ENCODE results near the gene PCDHB13. TPM values are rescaled to one million over a fixed set of nuclear protein-coding genes. Genes with fewer than 3 reads are reported as not detected.
"Not testable (repeated sequence)": the region's sequence is repeated elsewhere in the genome, so short reads cannot be mapped to it uniquely, and the experiment has no call there.

The PCDHB13 gene
- total RNA-seq, 1 donor from 2014 or later = 7.1 TPM

- H3K4me3 Mint-ChIP-seq (ENCODE audit: unreplicated experiment) = peak overlapping the region; percentile 33
Observed at GRCh38 chr5:141180313-141180712, 33.4 kb upstream of the PCDHB13 start.

GRCh38 chr5:141182248-141182647 is 31.5 kb upstream of the PCDHB13 start, which contains the start of gene PCDHB16:
Gene PCDHB16 (plus strand): TSS chr5:141182387. CDS start chr5:141182560, 173 bp downstream.
- H3K27ac Mint-ChIP-seq (ENCODE audit: unreplicated experiment) = peak within 1 kb of the TSS; percentile 85

More at GRCh38 chr5:141180313-141180712, 33.4 kb upstream of the PCDHB13 start:
- Mint-ChIP-seq H3K36me3 (ENCODE audit: low read depth, unreplicated experiment) (peaks cover 32% of the 10 kb centered on the region), H3K9me3 (ENCODE audit: unreplicated experiment) (peaks cover 15% of the 10 kb centered on the region), H3K27ac (ENCODE audit: unreplicated experiment) (no peak overlapping the region), H3K27me3 (ENCODE audit: unreplicated experiment) (no peaks in the 10 kb centered on the region), H3K4me1 (ENCODE audit: unreplicated experiment) (peaks cover 5% of the 10 kb centered on the region)
- DNase-seq (ENCODE audit: low spot score) = no peak
- TF ChIP-seq CTCF (IDR thresholded peaks at IDR 0.05; ENCODE audit: unreplicated experiment) = no peak

GRCh38 chr5:141184117-141184855 is 29.4 kb upstream of the PCDHB13 start:
- H3K27me3 Mint-ChIP-seq (ENCODE audit: unreplicated experiment); H3K27ac Mint-ChIP-seq (ENCODE audit: unreplicated experiment); DNase-seq (ENCODE audit: low spot score): not testable (repeated sequence)
- Mint-ChIP-seq H3K36me3 (ENCODE audit: low read depth, unreplicated experiment) (peaks cover 46% of the 10 kb centered on the region), H3K9me3 (ENCODE audit: unreplicated experiment) (peaks cover 19% of the 10 kb centered on the region), H3K4me3 (ENCODE audit: unreplicated experiment) (peak overlapping the region; percentile 24), H3K4me1 (ENCODE audit: unreplicated experiment) (peaks cover 13% of the 10 kb centered on the region)

More at GRCh38 chr5:141182248-141182647, 31.5 kb upstream of the PCDHB13 start, which contains the start of gene PCDHB16:
- peak; percentile 60 for DNase-seq (ENCODE audit: low spot score)
- Mint-ChIP-seq H3K27me3 (ENCODE audit: unreplicated experiment) (peaks cover 2% of the 10 kb centered on the region), H3K36me3 (ENCODE audit: low read depth, unreplicated experiment) (peaks cover 36% of the 10 kb centered on the region), H3K9me3 (ENCODE audit: unreplicated experiment) (peaks cover 15% of the 10 kb centered on the region), H3K4me1 (ENCODE audit: unreplicated experiment) (peaks cover 10% of the 10 kb centered on the region), H3K4me3 (ENCODE audit: unreplicated experiment) (peak within 1 kb of the TSS; percentile 88)
- TF ChIP-seq CTCF (IDR thresholded peaks at IDR 0.05; ENCODE audit: unreplicated experiment) = peak; percentile 55

- peaks cover 53% of the 10 kb centered on the region for H3K36me3 Mint-ChIP-seq (ENCODE audit: low read depth, unreplicated experiment)
- peaks cover 17% of the 10 kb centered on the region for H3K4me1 Mint-ChIP-seq (ENCODE audit: unreplicated experiment)
- peaks cover 2% of the 10 kb centered on the region for H3K27me3 Mint-ChIP-seq (ENCODE audit: unreplicated experiment)
- H3K27ac Mint-ChIP-seq (ENCODE audit: unreplicated experiment) = peak within 1 kb of the TSS; percentile 98
- H3K4me3 Mint-ChIP-seq (ENCODE audit: unreplicated experiment) = peak within 1 kb of the TSS; percentile 85
- H3K9me3 Mint-ChIP-seq (ENCODE audit: unreplicated experiment) = peaks cover 19% of the 10 kb centered on the region
- peak; percentile 62 for DNase-seq (ENCODE audit: low spot score)
- peak; percentile 87 for TF ChIP-seq CTCF (IDR thresholded peaks at IDR 0.05; ENCODE audit: unreplicated experiment)
Observed at GRCh38 chr5:141186897-141187512, 26.7 kb upstream of the PCDHB13 start, which contains the start of gene PCDHB9. Gene PCDHB9 (plus strand): TSS chr5:141187161. CDS start chr5:141187319, 158 bp downstream.

GRCh38 chr5:141188682-141189081 is 25.0 kb upstream of the PCDHB13 start:
- H3K9me3 Mint-ChIP-seq (ENCODE audit: unreplicated experiment) = peaks cover 12% of the 10 kb centered on the region
- not testable (repeated sequence) for DNase-seq (ENCODE audit: low spot score); H3K27me3 Mint-ChIP-seq (ENCODE audit: unreplicated experiment)
- H3K4me3 Mint-ChIP-seq (ENCODE audit: unreplicated experiment) = peak overlapping the region; percentile 85
- peak overlapping the region; percentile 48 for H3K27ac Mint-ChIP-seq (ENCODE audit: unreplicated experiment)
- peaks cover 19% of the 10 kb centered on the region for H3K4me1 Mint-ChIP-seq (ENCODE audit: unreplicated experiment)
- H3K36me3 Mint-ChIP-seq (ENCODE audit: low read depth, unreplicated experiment) = peaks cover 52% of the 10 kb centered on the region

- not testable (repeated sequence) for H3K27ac Mint-ChIP-seq (ENCODE audit: unreplicated experiment); DNase-seq (ENCODE audit: low spot score); H3K27me3 Mint-ChIP-seq (ENCODE audit: unreplicated experiment)
- Mint-ChIP-seq H3K36me3 (ENCODE audit: low read depth, unreplicated experiment) (peaks cover 52% of the 10 kb centered on the region), H3K4me1 (ENCODE audit: unreplicated experiment) (peaks cover 19% of the 10 kb centered on the region), H3K9me3 (ENCODE audit: unreplicated experiment) (peaks cover 12% of the 10 kb centered on the region), H3K4me3 (ENCODE audit: unreplicated experiment) (peak overlapping the region; percentile 69)
Observed at GRCh38 chr5:141189131-141189530, 24.6 kb upstream of the PCDHB13 start.
